ENCODE results near the gene CCL25. TPM values are rescaled to one million over a fixed set of nuclear protein-coding genes. Genes with fewer than 3 reads are reported as not detected.

CCL25 gene
- polyA plus RNA-seq, 1 donor from 2014 or later, result 1.9 TPM

DNA sequence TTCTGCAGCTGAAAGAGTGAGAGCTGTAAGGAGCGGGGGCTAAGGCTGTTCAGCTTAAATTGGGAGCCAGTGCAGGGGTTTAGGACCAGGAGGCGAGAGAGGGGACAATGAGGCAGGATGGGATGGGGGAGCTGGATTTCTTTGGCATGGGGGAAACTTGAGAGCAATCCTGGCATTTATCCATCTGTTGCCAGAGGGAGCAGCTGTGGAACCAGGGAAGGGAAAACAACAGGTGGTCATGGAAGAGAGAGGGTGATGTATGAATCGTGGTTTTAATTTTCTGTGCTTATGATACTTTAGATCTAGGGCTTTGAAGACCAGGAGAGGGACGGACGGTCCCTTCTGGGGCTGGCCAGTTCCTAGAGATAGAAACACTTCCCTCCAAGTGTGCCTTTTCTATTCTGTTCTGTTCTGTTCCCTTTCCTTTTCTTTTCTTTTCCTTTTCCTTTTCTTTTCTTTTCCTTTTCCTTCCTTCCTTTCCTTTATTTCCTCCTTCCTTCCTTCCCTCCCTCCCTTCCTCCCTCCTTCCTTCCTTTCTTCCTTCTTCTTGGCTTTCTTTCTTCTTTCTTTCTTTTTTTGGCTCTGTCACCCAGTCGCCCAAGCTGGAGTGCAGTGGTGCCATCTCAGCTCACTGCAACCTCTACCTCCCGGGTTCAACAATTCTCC lies 16.0 kb upstream of the CCL25 start:
- H2AFZ ChIP-seq (ENCODE audit: low read depth, low read length), result no peak overlapping the region

DNA sequence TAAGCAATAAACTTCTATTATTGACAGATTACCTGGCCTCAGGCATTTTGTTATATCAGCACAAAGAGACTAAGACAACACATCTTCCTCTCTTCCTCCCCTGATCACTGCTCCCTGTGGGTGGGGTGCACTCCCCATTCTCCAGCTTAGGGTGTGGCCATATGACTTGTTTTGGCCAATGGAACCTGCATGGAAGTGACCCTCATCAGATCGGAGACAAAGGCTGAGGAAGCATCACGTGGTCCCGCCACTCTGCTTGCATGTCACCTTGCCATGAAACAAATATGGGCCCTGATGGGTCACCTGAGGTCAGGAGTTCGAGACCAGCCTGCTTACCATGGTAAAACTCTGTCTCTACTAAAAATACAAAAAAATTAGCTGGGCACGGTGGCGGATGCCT lies 13.7 kb upstream of the CCL25 start:
- H3K9ac ChIP-seq (ENCODE audit: low read length), result no peak overlapping the region
- H4K20me1 ChIP-seq (ENCODE audit: insufficient read depth), result no peaks in the 10 kb centered on the region
- H3F3A ChIP-seq (ENCODE audit: insufficient read depth, low read length, poor library complexity, severe bottlenecking), result no peaks in the 10 kb centered on the region
- H2AFZ ChIP-seq (ENCODE audit: low read depth, low read length), result no peak overlapping the region
- H3K27ac ChIP-seq (ENCODE audit: low read length), result no peak overlapping the region
- H3K9me2 ChIP-seq (ENCODE audit: insufficient read depth, low read length), result no peaks in the 10 kb centered on the region
- no peaks in the 10 kb centered on the region for H3K9me3 ChIP-seq (ENCODE audit: low read length)
- H3K4me3 ChIP-seq (ENCODE audit: low read length), result no peak overlapping the region
- no peaks in the 10 kb centered on the region for H3K36me3 ChIP-seq (ENCODE audit: insufficient read depth, low read length)
- TF ChIP-seq POLR2AphosphoS5 (IDR thresholded peaks at IDR 0.05) (no peak), RAD21 (conservative IDR thresholded peaks at IDR 0.05) (no peak), SMC3 (conservative IDR thresholded peaks at IDR 0.05; ENCODE audit: poor library complexity) (no peak), EZH2 (IDR thresholded peaks at IDR 0.05; ENCODE audit: borderline replicate concordance, insufficient read depth, low read length, poor library complexity, severe bottlenecking) (no peak), MXI1 (conservative IDR thresholded peaks at IDR 0.05; ENCODE audit: poor library complexity, severe bottlenecking) (no peak)
- TF ChIP-seq, protein P1, sequence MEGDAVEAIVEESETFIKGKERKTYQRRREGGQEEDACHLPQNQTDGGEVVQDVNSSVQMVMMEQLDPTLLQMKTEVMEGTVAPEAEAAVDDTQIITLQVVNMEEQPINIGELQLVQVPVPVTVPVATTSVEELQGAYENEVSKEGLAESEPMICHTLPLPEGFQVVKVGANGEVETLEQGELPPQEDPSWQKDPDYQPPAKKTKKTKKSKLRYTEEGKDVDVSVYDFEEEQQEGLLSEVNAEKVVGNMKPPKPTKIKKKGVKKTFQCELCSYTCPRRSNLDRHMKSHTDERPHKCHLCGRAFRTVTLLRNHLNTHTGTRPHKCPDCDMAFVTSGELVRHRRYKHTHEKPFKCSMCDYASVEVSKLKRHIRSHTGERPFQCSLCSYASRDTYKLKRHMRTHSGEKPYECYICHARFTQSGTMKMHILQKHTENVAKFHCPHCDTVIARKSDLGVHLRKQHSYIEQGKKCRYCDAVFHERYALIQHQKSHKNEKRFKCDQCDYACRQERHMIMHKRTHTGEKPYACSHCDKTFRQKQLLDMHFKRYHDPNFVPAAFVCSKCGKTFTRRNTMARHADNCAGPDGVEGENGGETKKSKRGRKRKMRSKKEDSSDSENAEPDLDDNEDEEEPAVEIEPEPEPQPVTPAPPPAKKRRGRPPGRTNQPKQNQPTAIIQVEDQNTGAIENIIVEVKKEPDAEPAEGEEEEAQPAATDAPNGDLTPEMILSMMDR (IDR thresholded peaks at IDR 0.05; ENCODE audit: poor library complexity, severe bottlenecking), result no peak
- H3K4me2 ChIP-seq (ENCODE audit: low read length), result no peak overlapping the region
- H3K79me2 ChIP-seq (replicated peaks; ENCODE audit: insufficient read depth, low read length), result no peaks in the 10 kb centered on the region
- no peaks in the 10 kb centered on the region for H3K27me3 ChIP-seq (ENCODE audit: insufficient read depth, low read depth, low read length)

More for the DNA sequence above, 16.0 kb upstream of the CCL25 start:
- no peak overlapping the region for H3K4me2 ChIP-seq (ENCODE audit: low read length)
- TF ChIP-seq EZH2 (IDR thresholded peaks at IDR 0.05; ENCODE audit: borderline replicate concordance, insufficient read depth, low read length, poor library complexity, severe bottlenecking) (no peak), SMC3 (conservative IDR thresholded peaks at IDR 0.05; ENCODE audit: poor library complexity) (no peak)
- H3K9me3 ChIP-seq (ENCODE audit: low read length), result no peaks in the 10 kb centered on the region
- no peaks in the 10 kb centered on the region for H3K9me2 ChIP-seq (ENCODE audit: insufficient read depth, low read length)
- no peak overlapping the region for H3K9ac ChIP-seq (ENCODE audit: low read length)
- H3K79me2 ChIP-seq (replicated peaks; ENCODE audit: insufficient read depth, low read length), result no peaks in the 10 kb centered on the region
- no peaks in the 10 kb centered on the region for H4K20me1 ChIP-seq (ENCODE audit: insufficient read depth)
- no peaks in the 10 kb centered on the region for H3K27me3 ChIP-seq (ENCODE audit: insufficient read depth, low read depth, low read length)
- no peaks in the 10 kb centered on the region for H3K36me3 ChIP-seq (ENCODE audit: insufficient read depth, low read length)
- H3K4me3 ChIP-seq (ENCODE audit: low read length), result no peak overlapping the region
- H3F3A ChIP-seq (ENCODE audit: insufficient read depth, low read length, poor library complexity, severe bottlenecking), result no peaks in the 10 kb centered on the region
- H3K27ac ChIP-seq (ENCODE audit: low read length), result no peak overlapping the region

DNA sequence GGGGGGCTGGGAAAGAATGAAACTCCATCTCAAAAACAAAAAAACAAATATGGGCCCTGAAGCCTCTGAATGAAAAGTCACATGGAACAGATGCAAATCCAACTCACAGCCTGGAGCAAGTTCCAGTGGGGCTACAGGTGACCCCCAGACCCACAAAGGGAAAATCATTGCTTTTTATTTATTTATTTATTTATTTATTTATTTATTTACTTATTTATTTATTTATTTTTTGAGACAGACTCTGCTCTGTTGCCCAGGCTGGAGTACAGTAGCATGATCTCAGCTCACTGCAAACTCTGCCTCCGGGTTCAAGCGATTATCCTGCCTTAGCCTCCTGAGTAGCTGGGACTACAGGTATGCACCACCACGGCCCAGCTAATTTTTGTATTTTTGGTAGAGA lies 13.3 kb upstream of the CCL25 start:
- H3K36me3 ChIP-seq (ENCODE audit: insufficient read depth, low read length), result no peaks in the 10 kb centered on the region
- no peaks in the 10 kb centered on the region for H3K79me2 ChIP-seq (replicated peaks; ENCODE audit: insufficient read depth, low read length)
- no peak overlapping the region for H2AFZ ChIP-seq (ENCODE audit: low read depth, low read length)
- H3K9me3 ChIP-seq (ENCODE audit: low read length), result no peaks in the 10 kb centered on the region
- no peak overlapping the region for H3K4me3 ChIP-seq (ENCODE audit: low read length)
- H3K27ac ChIP-seq (ENCODE audit: low read length), result no peak overlapping the region
- H3K4me2 ChIP-seq (ENCODE audit: low read length), result no peak overlapping the region
- no peaks in the 10 kb centered on the region for H3K9me2 ChIP-seq (ENCODE audit: insufficient read depth, low read length)
- no peaks in the 10 kb centered on the region for H3K27me3 ChIP-seq (ENCODE audit: insufficient read depth, low read depth, low read length)
- no peak overlapping the region for H3K9ac ChIP-seq (ENCODE audit: low read length)
- H4K20me1 ChIP-seq (ENCODE audit: insufficient read depth), result no peaks in the 10 kb centered on the region
- no peak for TF ChIP-seq POLR2AphosphoS5 (IDR thresholded peaks at IDR 0.05)
- TF ChIP-seq, protein P1 (IDR thresholded peaks at IDR 0.05; ENCODE audit: poor library complexity, severe bottlenecking), result no peak
- no peak for TF ChIP-seq EP300 (conservative IDR thresholded peaks at IDR 0.05; ENCODE audit: poor library complexity, severe bottlenecking)
- TF ChIP-seq EZH2 (IDR thresholded peaks at IDR 0.05; ENCODE audit: borderline replicate concordance, insufficient read depth, low read length, poor library complexity, severe bottlenecking), result no peak
- no peak for TF ChIP-seq MXI1 (conservative IDR thresholded peaks at IDR 0.05; ENCODE audit: poor library complexity, severe bottlenecking)
- no peak for TF ChIP-seq RAD21 (conservative IDR thresholded peaks at IDR 0.05)
- TF ChIP-seq SMC3 (conservative IDR thresholded peaks at IDR 0.05; ENCODE audit: poor library complexity), result no peak
- no peak for TF ChIP-seq TAF1 (IDR thresholded peaks at IDR 0.05; ENCODE audit: low read depth)
- TF ChIP-seq, protein P2, sequence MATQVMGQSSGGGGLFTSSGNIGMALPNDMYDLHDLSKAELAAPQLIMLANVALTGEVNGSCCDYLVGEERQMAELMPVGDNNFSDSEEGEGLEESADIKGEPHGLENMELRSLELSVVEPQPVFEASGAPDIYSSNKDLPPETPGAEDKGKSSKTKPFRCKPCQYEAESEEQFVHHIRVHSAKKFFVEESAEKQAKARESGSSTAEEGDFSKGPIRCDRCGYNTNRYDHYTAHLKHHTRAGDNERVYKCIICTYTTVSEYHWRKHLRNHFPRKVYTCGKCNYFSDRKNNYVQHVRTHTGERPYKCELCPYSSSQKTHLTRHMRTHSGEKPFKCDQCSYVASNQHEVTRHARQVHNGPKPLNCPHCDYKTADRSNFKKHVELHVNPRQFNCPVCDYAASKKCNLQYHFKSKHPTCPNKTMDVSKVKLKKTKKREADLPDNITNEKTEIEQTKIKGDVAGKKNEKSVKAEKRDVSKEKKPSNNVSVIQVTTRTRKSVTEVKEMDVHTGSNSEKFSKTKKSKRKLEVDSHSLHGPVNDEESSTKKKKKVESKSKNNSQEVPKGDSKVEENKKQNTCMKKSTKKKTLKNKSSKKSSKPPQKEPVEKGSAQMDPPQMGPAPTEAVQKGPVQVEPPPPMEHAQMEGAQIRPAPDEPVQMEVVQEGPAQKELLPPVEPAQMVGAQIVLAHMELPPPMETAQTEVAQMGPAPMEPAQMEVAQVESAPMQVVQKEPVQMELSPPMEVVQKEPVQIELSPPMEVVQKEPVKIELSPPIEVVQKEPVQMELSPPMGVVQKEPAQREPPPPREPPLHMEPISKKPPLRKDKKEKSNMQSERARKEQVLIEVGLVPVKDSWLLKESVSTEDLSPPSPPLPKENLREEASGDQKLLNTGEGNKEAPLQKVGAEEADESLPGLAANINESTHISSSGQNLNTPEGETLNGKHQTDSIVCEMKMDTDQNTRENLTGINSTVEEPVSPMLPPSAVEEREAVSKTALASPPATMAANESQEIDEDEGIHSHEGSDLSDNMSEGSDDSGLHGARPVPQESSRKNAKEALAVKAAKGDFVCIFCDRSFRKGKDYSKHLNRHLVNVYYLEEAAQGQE (IDR thresholded peaks at IDR 0.05; ENCODE audit: borderline replicate concordance), result no peak
- H3F3A ChIP-seq (ENCODE audit: insufficient read depth, low read length, poor library complexity, severe bottlenecking), result no peaks in the 10 kb centered on the region
